Neuronal stem cell (in vitro differentiated cells): ENCODE data around the gene TXNL4A.

Source experiments
- DNase-seq: peaks from one replicate; pipeline ENCODE4 v3.0.0-alpha.2; 2013; ENCODE audit warnings: low spot score
- H2AFZ ChIP-seq: one replicate; pipeline ENCODE4 v1.6.1; 2013; ENCODE audit warnings: mild to moderate bottlenecking, low read length, inconsistent platforms
- H2AK5ac ChIP-seq: 2 replicates; pipeline ENCODE4 v1.6.1; 2013; ENCODE audit warnings: low read depth, mild to moderate bottlenecking, inconsistent platforms, low read length, moderate library complexity, mixed read lengths
- H2BK120ac ChIP-seq: 2 replicates; pipeline ENCODE4 v1.6.1; 2013; ENCODE audit warnings: low read depth, mild to moderate bottlenecking, inconsistent platforms, low read length, moderate library complexity, mixed read lengths
- H2BK12ac ChIP-seq: one replicate; pipeline ENCODE4 v1.6.1; 2013; ENCODE audit warnings: low read length, inconsistent platforms
- H2BK15ac ChIP-seq: 2 replicates; pipeline ENCODE4 v1.6.1; 2013; ENCODE audit warnings: mild to moderate bottlenecking, low read length, inconsistent platforms, mixed read lengths
- H2BK5ac ChIP-seq: one replicate; pipeline ENCODE4 v1.6.1; 2013; ENCODE audit warnings: inconsistent platforms, mild to moderate bottlenecking, low read length, moderate library complexity
- H3K14ac ChIP-seq: one replicate; pipeline ENCODE4 v1.6.1; 2013; ENCODE audit warnings: low read length, inconsistent platforms
- H3K18ac ChIP-seq: 2 replicates; pipeline ENCODE4 v1.6.1; 2013; ENCODE audit warnings: low read length, inconsistent platforms
- H3K23ac ChIP-seq: 2 replicates; pipeline ENCODE4 v1.6.1; 2013; ENCODE audit warnings: low read depth, mild to moderate bottlenecking, mixed read lengths, low read length, inconsistent platforms; ENCODE audit not compliant: poor library complexity
- H3K27ac ChIP-seq: replicated peaks from 3 replicates; pipeline ENCODE4 v1.5.1; 2013; ENCODE audit warnings: low read length, inconsistent platforms
- H3K27me3 ChIP-seq, 3 experiments: 2 replicates each; pipeline ENCODE4 v1.6.1; 2013; ENCODE audit warnings: low read length in 3 of 3, mild to moderate bottlenecking in 2 of 3, inconsistent platforms in 1 of 3, low read depth in 1 of 3, mixed read lengths in 1 of 3, moderate library complexity in 1 of 3; ENCODE audit not compliant: control insufficient read depth in 3 of 3, insufficient read depth in 3 of 3
- H3K36me3 ChIP-seq, 2 donors: replicated peaks in 1 of 2; 2 replicates each; pipeline ENCODE4 v1.6.1; 2013; ENCODE audit warnings: low read length in 2 of 2; ENCODE audit not compliant: control insufficient read depth in 2 of 2, insufficient read depth in 2 of 2
- H3K4ac ChIP-seq: 2 replicates; pipeline ENCODE4 v1.6.1; 2013; ENCODE audit warnings: inconsistent platforms, mild to moderate bottlenecking, low read length, moderate library complexity
- H3K4me1 ChIP-seq, 2 donors: 1 replicate in 1 of 2; 2 replicates in 1 of 2; pipeline ENCODE4 v1.6.1; 2013; ENCODE audit warnings: low read length in 2 of 2, low read depth in 1 of 2; ENCODE audit not compliant: control insufficient read depth in 2 of 2, insufficient read depth in 1 of 2
- H3K4me2 ChIP-seq: one replicate; pipeline ENCODE4 v1.6.1; 2013; ENCODE audit warnings: mild to moderate bottlenecking, low read length, inconsistent platforms; ENCODE audit not compliant: insufficient read depth, poor library complexity, severe bottlenecking
- H3K4me3 ChIP-seq, 2 donors: 2 replicates each; pipeline ENCODE4 v1.5.1; 2013; ENCODE audit warnings: low read length in 2 of 2, mild to moderate bottlenecking in 2 of 2, inconsistent platforms in 1 of 2, moderate library complexity in 1 of 2
- H3K79me1 ChIP-seq: one replicate; pipeline ENCODE4 v1.6.1; 2013; ENCODE audit warnings: low read depth, mild to moderate bottlenecking, inconsistent platforms, low read length, moderate library complexity
- H3K9ac ChIP-seq: one replicate; pipeline ENCODE4 v1.6.1; 2013; ENCODE audit warnings: mild to moderate bottlenecking, low read depth, low read length, inconsistent platforms; ENCODE audit not compliant: poor library complexity
- H3K9me3 ChIP-seq, 2 donors: replicated peaks in 1 of 2; 2 replicates each; pipeline versions ENCODE3 to v1.6.1; 2013; ENCODE audit warnings: low read length in 2 of 2, mild to moderate bottlenecking in 2 of 2, inconsistent platforms in 1 of 2, low read depth in 1 of 2, mixed read lengths in 1 of 2, moderate library complexity in 1 of 2; ENCODE audit not compliant: control insufficient read depth in 2 of 2, insufficient read depth in 1 of 2
- H4K8ac ChIP-seq: one replicate; pipeline ENCODE4 v1.6.1; 2013; ENCODE audit warnings: low read depth, mild to moderate bottlenecking, inconsistent platforms, low read length, moderate library complexity
- H4K91ac ChIP-seq: one replicate; pipeline ENCODE4 v1.6.1; 2013; ENCODE audit warnings: low read length, low read depth, mild to moderate bottlenecking, inconsistent platforms; ENCODE audit not compliant: poor library complexity
- WGBS, 2 donors: extraction: QIAGEN DNeasy Blood & Tissue Kit; methylation state at CpG; one replicate each; pipeline ENCODE4 v1.1.7; 2013; ENCODE audit warnings: missing lambda C conversion rate in 2 of 2, mixed read lengths in 1 of 2; ENCODE audit not compliant: insufficient read length in 2 of 2, insufficient replicate concordance in 1 of 2; ENCODE audit errors: extremely low coverage in 2 of 2; 5-methylcytosine and 5-hydroxymethylcytosine counted together

The TXNL4A gene

DNA sequence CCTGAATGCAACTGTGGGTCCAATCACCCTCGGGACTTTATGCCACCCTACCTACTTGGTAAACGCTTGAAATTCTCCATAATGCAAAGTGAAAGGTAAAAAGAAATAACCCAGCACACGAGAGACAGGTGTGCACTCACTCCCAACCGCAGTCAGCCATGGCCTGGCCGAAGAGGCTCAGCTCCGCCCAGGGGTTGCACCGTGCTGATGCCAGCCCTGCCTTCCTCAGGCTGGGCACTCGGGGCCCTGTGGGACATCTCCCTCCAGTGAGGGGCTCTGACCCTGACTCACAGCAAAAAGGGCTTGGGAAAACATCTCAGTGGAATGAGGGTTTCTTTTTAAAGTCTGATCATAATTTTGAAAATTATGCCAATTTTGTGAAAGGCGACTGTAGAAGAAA lies 50.2 kb downstream of the TXNL4A start:
- Histone ChIP-seq H4K8ac (no peak overlapping the region), H3K23ac (no peak overlapping the region), H3K4me3 (no peak overlapping the region), H3K4ac (no peak overlapping the region), H2BK120ac (no peak overlapping the region), H3K4me1 (no peaks in the 10 kb centered on the region), H3K14ac (no peak overlapping the region), H3K36me3 (peaks cover 14 to 76% of the 10 kb centered on the region in 2 donors), H2BK12ac (no peak overlapping the region), H3K9ac (no peak overlapping the region), H3K79me1 (peaks cover 12% of the 10 kb centered on the region), H2BK15ac (no peak overlapping the region), H3K27me3 (peaks cover 0 to 2% (median 0%) of the 10 kb centered on the region in 3 experiments), H3K9me3 (peaks cover 12 to 23% of the 10 kb centered on the region in 2 donors), H2AK5ac (no peak overlapping the region), H2AFZ (no peak overlapping the region), H4K91ac (no peak overlapping the region), H3K4me2 (no peak overlapping the region), H2BK5ac (no peak overlapping the region), H3K27ac (no peak overlapping the region), H3K18ac (no peak overlapping the region)
- no CpG with 5 or more reads among the region's 9 CpGs for WGBS, 2 donors
- DNase-seq: no peak

DNA sequence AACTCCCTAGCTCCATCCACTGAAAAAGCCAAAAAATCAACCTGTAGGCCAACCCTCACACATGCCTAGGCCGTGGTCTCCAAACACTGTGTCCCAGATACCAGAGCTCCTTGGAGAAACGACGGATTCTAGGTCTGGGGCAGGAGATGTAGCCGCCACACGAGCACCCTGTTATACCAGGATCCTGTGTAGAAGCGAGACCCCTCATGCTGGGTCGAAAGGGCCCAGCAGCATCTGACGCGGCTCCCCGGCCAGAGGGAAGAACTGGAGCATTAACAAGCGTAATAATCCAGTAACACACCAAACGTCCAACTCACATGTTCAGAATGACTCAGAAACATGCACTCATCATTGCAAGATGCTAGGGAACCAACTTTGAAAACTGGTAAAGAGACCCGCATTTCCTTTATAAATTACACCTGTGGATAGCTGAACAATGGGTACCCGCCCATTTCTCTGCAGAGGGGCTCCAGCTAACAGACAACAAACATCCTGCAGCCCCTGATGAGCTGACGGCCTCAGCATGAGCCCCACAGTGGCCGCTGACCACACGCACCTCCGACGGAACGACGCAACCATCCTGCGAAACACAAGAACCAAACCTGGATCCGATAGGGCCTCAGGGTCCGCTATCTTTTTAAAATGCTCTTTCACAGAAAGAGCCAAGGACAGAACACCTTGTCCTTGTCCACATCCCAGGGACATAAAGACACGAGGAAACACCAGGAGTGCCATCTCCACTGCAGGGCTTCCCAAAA lies 51.1 kb downstream of the TXNL4A start:
- no peak for DNase-seq
- Histone ChIP-seq H3K18ac (no peak overlapping the region), H3K27ac (no peak overlapping the region), H4K8ac (no peak overlapping the region), H3K9ac (no peak overlapping the region), H3K14ac (no peak overlapping the region), H3K79me1 (peaks cover 12% of the 10 kb centered on the region), H2AFZ (no peak overlapping the region), H3K4me3 (no peak overlapping the region), H3K27me3 (peaks cover 0 to 2% (median 0%) of the 10 kb centered on the region in 3 experiments), H3K9me3 (peaks cover 12 to 32% of the 10 kb centered on the region in 2 donors), H2BK120ac (no peak overlapping the region), H2BK15ac (no peak overlapping the region), H4K91ac (no peak overlapping the region), H3K4me2 (no peak overlapping the region), H2BK12ac (no peak overlapping the region), H3K4me1 (no peaks in the 10 kb centered on the region), H3K36me3 (peaks cover 9 to 69% of the 10 kb centered on the region in 2 donors), H3K4ac (no peak overlapping the region), H2BK5ac (no peak overlapping the region), H2AK5ac (no peak overlapping the region), H3K23ac (no peak overlapping the region)
- WGBS, 2 donors: no CpG with 5 or more reads among the region's 25 CpGs

DNA sequence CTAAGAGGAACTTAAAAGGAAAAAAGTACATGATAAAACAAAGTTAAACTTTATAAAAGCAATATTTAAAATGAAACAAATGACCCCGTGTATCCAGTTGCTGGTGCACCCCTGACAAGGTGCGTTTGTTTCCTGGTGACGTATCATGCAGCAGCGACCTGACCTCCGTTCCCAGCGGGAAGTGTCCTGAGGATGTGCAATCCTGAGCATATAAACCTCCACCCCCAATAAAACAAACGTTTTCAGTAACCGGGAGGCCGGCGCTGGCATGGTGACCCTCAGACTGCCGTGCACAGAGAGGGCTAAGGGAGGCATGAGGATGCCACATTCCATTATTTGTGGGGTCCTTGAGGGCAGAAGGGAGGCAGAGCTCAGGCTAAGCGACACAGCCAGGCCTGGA lies 51.7 kb downstream of the TXNL4A start:
- WGBS, 2 donors: no CpG with 5 or more reads among the region's 12 CpGs
- Histone ChIP-seq H3K14ac (no peak overlapping the region), H3K36me3 (peaks cover 9 to 62% of the 10 kb centered on the region in 2 donors), H3K79me1 (peaks cover 12% of the 10 kb centered on the region), H3K23ac (no peak overlapping the region), H3K4me3 (no peak overlapping the region), H3K18ac (no peak overlapping the region), H3K9ac (no peak overlapping the region), H3K4me2 (no peak overlapping the region), H3K9me3 (peaks cover 12 to 34% of the 10 kb centered on the region in 2 donors), H2BK5ac (no peak overlapping the region), H2BK15ac (no peak overlapping the region), H3K27ac (no peak overlapping the region), H3K4ac (no peak overlapping the region), H2BK12ac (no peak overlapping the region), H2AFZ (no peak overlapping the region), H4K8ac (no peak overlapping the region), H2BK120ac (no peak overlapping the region), H2AK5ac (no peak overlapping the region), H4K91ac (no peak overlapping the region), H3K4me1 (no peaks in the 10 kb centered on the region), H3K27me3 (peaks cover 0 to 2% (median 0%) of the 10 kb centered on the region in 3 experiments)
- no peak for DNase-seq

- Histone ChIP-seq H3K27me3 (peaks cover 0 to 2% (median 0%) of the 10 kb centered on the region in 3 experiments), H4K91ac (no peak overlapping the region), H2AK5ac (no peak overlapping the region), H3K79me1 (peaks cover 12% of the 10 kb centered on the region), H3K23ac (no peak overlapping the region), H3K27ac (no peak overlapping the region), H3K9ac (peak overlapping the region; percentile 47), H2BK15ac (no peak overlapping the region), H3K4me1 (no peaks in the 10 kb centered on the region), H3K9me3 (peaks cover 14 to 41% of the 10 kb centered on the region in 2 donors), H2AFZ (no peak overlapping the region), H2BK120ac (no peak overlapping the region), H3K4me3 (no peak overlapping the region), H3K18ac (no peak overlapping the region), H3K36me3 (peaks cover 7 to 55% of the 10 kb centered on the region in 2 donors), H2BK5ac (no peak overlapping the region), H3K4me2 (no peak overlapping the region), H3K4ac (no peak overlapping the region), H3K14ac (no peak overlapping the region), H2BK12ac (no peak overlapping the region), H4K8ac (no peak overlapping the region)
- no CpG with 5 or more reads among the region's 6 CpGs for WGBS, 2 donors
- no peak for DNase-seq
Measured at GRCh38 chr18:79935925-79936324, 52.4 kb downstream of the TXNL4A start.
